H1 (cell line): ENCODE data around the gene SOS1. TPM values are rescaled to one million over a fixed set of nuclear protein-coding genes. Genes with fewer than 3 reads are reported as not detected.

Experiments
- CTCF ChIA-PET: fragments of 300-600 bp; sonication (Branson Sonifier 250); formaldehyde crosslinking; loops from one replicate; lab custom pipeline; 2021; ENCODE audit not compliant: partially characterized antibody; lab: Charles Lee
- POLR2A ChIA-PET: fragments of 300-600 bp; sonication (Branson Sonifier 250); formaldehyde crosslinking; loops from one replicate; lab custom pipeline; 2021; ENCODE audit warnings: inconsistent platforms; ENCODE audit not compliant: partially characterized antibody; lab: Charles Lee
- DNase-seq, 2 experiments: peaks; one replicate each; pipeline versions ENCODE4 v3.0.0 to v3.0.0-alpha.2; 2010 to 2022; ENCODE audit warnings: low spot score in 2 of 2, low read depth in 1 of 2, mixed read lengths in 1 of 2
- FAIRE-seq: peaks from 2 replicates; lab custom pipeline; 2011; peaks lifted over from hg19 to GRCh38; lab: Jason Lieb, UNC
- H2AFZ ChIP-seq: 2 replicates; pipeline ENCODE4 v1.8.1; 2012; ENCODE audit warnings: low read length, inconsistent platforms
- H2AK5ac ChIP-seq: 2 replicates; pipeline ENCODE4 v1.6.1; 2013; ENCODE audit warnings: low read depth, low read length
- H2BK120ac ChIP-seq: replicated peaks from 2 replicates; pipeline ENCODE3; 2013; ENCODE audit warnings: low read depth, low read length, inconsistent platforms
- H2BK12ac ChIP-seq: 2 replicates; pipeline ENCODE4 v1.6.1; 2013; ENCODE audit warnings: low read depth, low read length
- H2BK15ac ChIP-seq: 2 replicates; pipeline ENCODE4 v1.6.1; 2013; ENCODE audit warnings: low read length
- H2BK20ac ChIP-seq: 2 replicates; pipeline ENCODE4 v1.6.1; 2013; ENCODE audit warnings: low read length
- H2BK5ac ChIP-seq: 2 replicates; pipeline ENCODE4 v1.6.1; 2013; ENCODE audit warnings: low read depth, low read length
- H3K14ac ChIP-seq: 2 replicates; pipeline ENCODE4 v1.6.1; 2013; ENCODE audit warnings: inconsistent platforms; ENCODE audit not compliant: insufficient read length
- H3K18ac ChIP-seq: 2 replicates; pipeline ENCODE4 v1.6.1; 2013; ENCODE audit warnings: low read length; ENCODE audit errors: extremely low read depth
- H3K23ac ChIP-seq: 2 replicates; pipeline ENCODE4 v1.6.1; 2013; ENCODE audit warnings: inconsistent platforms; ENCODE audit not compliant: insufficient read length
- H3K23me2 ChIP-seq: 2 replicates; pipeline ENCODE4 v1.6.1; 2013; ENCODE audit warnings: low read depth, low read length
- H3K27ac ChIP-seq: 2 replicates; pipeline ENCODE4 v1.6.1; 2011; ENCODE audit warnings: low read depth, low read length, inconsistent platforms
- H3K27me3 ChIP-seq, 4 experiments: replicated peaks in 1 of 4; 1 replicate in 1 of 4; 2 replicates in 3 of 4; pipeline versions ENCODE4 v1.6.1 to v1.8.1; 2011 to 2013; ENCODE audit warnings: low read length in 3 of 4, mild to moderate bottlenecking in 3 of 4, inconsistent platforms in 2 of 4, mixed read lengths in 2 of 4, moderate library complexity in 1 of 4; ENCODE audit not compliant: control insufficient read depth in 3 of 4, insufficient read depth in 3 of 4; ENCODE audit errors: extremely low read depth in 1 of 4
- H3K36me3 ChIP-seq, 4 experiments: 2 replicates each; pipeline versions ENCODE4 v1.6.1 to v1.8.1; 2011 to 2013; ENCODE audit warnings: mild to moderate bottlenecking in 4 of 4, low read length in 3 of 4, moderate library complexity in 2 of 4, control low read depth in 1 of 4, inconsistent platforms in 1 of 4; ENCODE audit not compliant: insufficient read depth in 4 of 4, control insufficient read depth in 2 of 4
- H3K4ac ChIP-seq: replicated peaks from 2 replicates; pipeline ENCODE3; 2013; ENCODE audit warnings: low read length, low read depth, mixed read lengths, inconsistent platforms; ENCODE audit not compliant: insufficient read length
- H3K4me1 ChIP-seq, 4 experiments: replicated peaks in 1 of 4; 1 replicate in 1 of 4; 2 replicates in 3 of 4; pipeline versions ENCODE4 v1.6.1 to v1.8.1; 2011 to 2013; ENCODE audit warnings: low read length in 3 of 4, inconsistent platforms in 2 of 4, mixed read lengths in 1 of 4; ENCODE audit not compliant: insufficient read depth in 4 of 4, control insufficient read depth in 3 of 4
- H3K4me2 ChIP-seq, 2 experiments: 2 replicates each; pipeline versions ENCODE4 v1.6.1 to v1.8.1; 2011 to 2013; ENCODE audit warnings: low read depth in 2 of 2, low read length in 2 of 2, control low read depth in 1 of 2, inconsistent platforms in 1 of 2, mild to moderate bottlenecking in 1 of 2; ENCODE audit not compliant: insufficient read depth in 1 of 2
- H3K4me3 ChIP-seq, 4 experiments: fragments of 200-600, 300-600 bp in 1 of 4; sonication (generic), shearing (Covaris generic), sonication (Bioruptor Twin) in 1 of 4; 2 replicates each; pipeline versions ENCODE4 v1.5.1 to v1.8.1; 2011 to 2016; ENCODE audit warnings: low read length in 4 of 4, low read depth in 3 of 4, control low read depth in 2 of 4, inconsistent platforms in 2 of 4, mild to moderate bottlenecking in 2 of 4, mixed read lengths in 1 of 4, moderate library complexity in 1 of 4; ENCODE audit not compliant: insufficient read depth in 2 of 4; ENCODE audit errors: extremely low read depth in 1 of 4
- H3K56ac ChIP-seq: replicated peaks from 2 replicates; pipeline ENCODE3; 2013; ENCODE audit warnings: low read depth, mild to moderate bottlenecking, mixed read lengths, low read length, inconsistent platforms; ENCODE audit not compliant: insufficient read length
- H3K79me1 ChIP-seq: 2 replicates; pipeline ENCODE4 v1.6.1; 2013; ENCODE audit warnings: low read depth, low read length, control low read depth
- H3K79me2 ChIP-seq, 2 experiments: 2 replicates each; pipeline versions ENCODE4 v1.6.1 to v1.8.1; 2012 to 2013; ENCODE audit warnings: low read length in 2 of 2, mild to moderate bottlenecking in 2 of 2, inconsistent platforms in 1 of 2; ENCODE audit not compliant: insufficient read depth in 2 of 2, control insufficient read depth in 1 of 2
- H3K9ac ChIP-seq, 4 experiments: replicated peaks in 1 of 4; 1 replicate in 1 of 4; 2 replicates in 3 of 4; pipeline versions ENCODE4 v1.6.1 to v1.8.1; 2011 to 2013; ENCODE audit warnings: low read depth in 3 of 4, low read length in 3 of 4, control low read depth in 2 of 4, mild to moderate bottlenecking in 2 of 4, moderate library complexity in 2 of 4, inconsistent platforms in 1 of 4; ENCODE audit errors: extremely low read depth in 1 of 4
- H3K9me3 ChIP-seq, 2 experiments: 2 replicates each; pipeline versions ENCODE4 v1.6.1 to v1.8.1; 2012 to 2013; ENCODE audit warnings: mild to moderate bottlenecking in 2 of 2, moderate library complexity in 2 of 2, control low read depth in 1 of 2, inconsistent platforms in 1 of 2, low read depth in 1 of 2, low read length in 1 of 2, mixed read lengths in 1 of 2; ENCODE audit not compliant: insufficient read depth in 2 of 2
- H4K20me1 ChIP-seq, 2 experiments: replicated peaks in 1 of 2; 2 replicates each; pipeline versions ENCODE3 to v1.8.1; 2011 to 2013; ENCODE audit warnings: inconsistent platforms in 2 of 2, low read length in 2 of 2, mild to moderate bottlenecking in 1 of 2; ENCODE audit not compliant: insufficient read depth in 2 of 2, control insufficient read depth in 1 of 2
- H4K5ac ChIP-seq: 2 replicates; pipeline ENCODE4 v1.6.1; 2013; ENCODE audit warnings: low read length, low read depth, mixed read lengths, inconsistent platforms; ENCODE audit not compliant: insufficient read length
- H4K8ac ChIP-seq: 2 replicates; pipeline ENCODE4 v1.8.0; 2013; ENCODE audit warnings: mild to moderate bottlenecking, moderate library complexity, low read length, inconsistent platforms; ENCODE audit not compliant: insufficient read depth; ENCODE audit errors: extremely low read depth
- H4K91ac ChIP-seq: replicated peaks from 2 replicates; pipeline ENCODE3; 2013; ENCODE audit warnings: low read length, mixed read lengths, inconsistent platforms; ENCODE audit not compliant: insufficient read length
- CTBP2 ChIP-seq: IDR thresholded peaks from 2 replicates; pipeline ENCODE4 v1.7.0; 2011; ENCODE audit warnings: borderline replicate concordance, mild to moderate bottlenecking, moderate library complexity, mixed read lengths, low read length; ENCODE audit not compliant: insufficient read depth, insufficient read length
- KDM1A ChIP-seq: fragments of 200-600, 300-600 bp; sonication (generic); IDR thresholded peaks from 2 replicates; pipeline ENCODE4 v1.7.1; 2016; ENCODE audit warnings: mild to moderate bottlenecking, low read length, borderline replicate concordance
- WGBS, 2 experiments: shearing (Covaris generic) in 1 of 2; methylation state at CpG; one replicate each; pipeline versions ENCODE4 v1.1.6 to v1.1.7; 2013 to 2015; ENCODE audit warnings: low lambda C conversion rate in 2 of 2, mixed read lengths in 2 of 2, inconsistent platforms in 1 of 2, low coverage in 1 of 2, missing lambda C conversion rate in 1 of 2; ENCODE audit not compliant: insufficient replicate concordance in 2 of 2, insufficient coverage in 1 of 2, insufficient read length in 1 of 2; ENCODE audit errors: extremely low coverage in 1 of 2, missing lambda C conversion rate in 1 of 2; 5-methylcytosine and 5-hydroxymethylcytosine counted together
- polyA plus RNA-seq, 7 experiments: library from polyadenylated mRNA; depleted of rRNA in 3 of 7; stranded (reverse) in 5 of 7; unstranded in 2 of 7; fragments of >200 nt in 5 of 7; fragments of 200-250 nt in 2 of 7; gene quantifications; 1 replicate in 5 of 7; 2 replicates in 1 of 7; 4 replicates in 1 of 7; pipeline versions ENCODE4 v1.2.1 to v1.2.3, GENCODE V29; 2011 to 2013; ENCODE audit warnings: missing spikeins in 2 of 7, mixed read lengths in 2 of 7
- total RNA-seq: library from RNA; stranded (reverse); fragmentation: NEBNext Ultra II Directional; extraction: Animal tissue kit (Norgen Biotek cat#: 25700); gene quantifications from 2 replicates; pipeline ENCODE4 v1.2.1, GENCODE V29; 2021
- TF ChIP-seq, protein P1 (sequence below): IDR thresholded peaks from 2 replicates; pipeline ENCODE4 v1.6.1; 2012; ENCODE audit warnings: inconsistent platforms

The SOS1 gene
- total and polyA plus RNA-seq, 2 of the 8 experiments (the other 6 are each of a cell fraction or from before 2014, with no cell fraction given): 25.7 to 27.0 TPM

DNA sequence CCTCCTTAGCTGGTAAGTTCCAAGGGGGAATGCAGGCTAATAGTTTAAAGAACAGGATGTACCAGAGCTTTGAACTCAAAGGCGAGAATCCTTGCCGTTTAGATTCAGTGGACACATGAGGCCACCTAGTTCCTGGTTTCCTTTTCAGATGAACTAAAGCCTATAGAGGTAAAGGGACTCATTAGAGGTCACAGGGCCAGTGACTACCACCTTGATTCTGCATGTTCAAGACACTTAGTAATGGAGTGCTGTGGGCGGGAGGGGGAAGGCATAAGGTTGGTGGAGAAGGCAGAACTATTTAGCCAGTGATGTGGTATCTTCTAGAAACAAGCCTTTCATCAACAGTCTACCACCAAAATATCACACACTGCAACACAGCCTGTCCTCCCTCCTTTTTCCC is 183.3 kb downstream of the SOS1 start:
- Histone ChIP-seq H2BK20ac (no peak overlapping the region), H3K23ac (no peak overlapping the region), H2BK12ac (no peak overlapping the region), H3K14ac (no peak overlapping the region), H2AK5ac (no peak overlapping the region), H4K20me1 (no peaks in the 10 kb centered on the region), H3K4me2 (no peak overlapping the region), H3K4ac (no peak overlapping the region), H2BK120ac (no peak overlapping the region), H3K4me1 (no peaks in the 10 kb centered on the region), H3K27ac (no peak overlapping the region), H2BK5ac (no peak overlapping the region), H3K9me3 (no peaks in the 10 kb centered on the region), H4K8ac (no peak overlapping the region), H4K91ac (no peak overlapping the region), H3K79me1 (no peaks in the 10 kb centered on the region), H4K5ac (no peak overlapping the region), H3K18ac (no peak overlapping the region), H3K36me3 (no peaks in the 10 kb centered on the region), H3K23me2 (no peaks in the 10 kb centered on the region; the same call in 1 of the 2 replicates), H3K9ac (no peak overlapping the region), H3K4me3 (no peak overlapping the region), H3K56ac (no peak overlapping the region), H2AFZ (peak overlapping the region; percentile 66), H2BK15ac (no peak overlapping the region), H3K27me3 (no peaks in the 10 kb centered on the region), H3K79me2 (no peaks in the 10 kb centered on the region)
- WGBS, 2 experiments: 95% methylated on average over 3 of the region's 3 CpGs; no CpG with 5 or more reads in 1 of the 2 experiments
- CTCF ChIA-PET: interaction anchor here (1.0 to 1.6 kb wide), 2 partner anchors 9 to 10 kb away, joined by 3 to 5 read pairs; no protein-coding TSS in a partner anchor
- no peak for DNase-seq
- no peak for FAIRE-seq
- POLR2A ChIA-PET: no interaction called here
- TF ChIP-seq KDM1A (no peak), CTBP2 (no peak)
- TF ChIP-seq, protein P1, sequence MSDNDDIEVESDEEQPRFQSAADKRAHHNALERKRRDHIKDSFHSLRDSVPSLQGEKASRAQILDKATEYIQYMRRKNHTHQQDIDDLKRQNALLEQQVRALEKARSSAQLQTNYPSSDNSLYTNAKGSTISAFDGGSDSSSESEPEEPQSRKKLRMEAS: no peak
